Fibroblast of the aortic adventitia (primary cell): ENCODE results near the gene CXCR6. TPM values are rescaled to one million over a fixed set of nuclear protein-coding genes. Genes with fewer than 3 reads are reported as not detected.

ENCODE experiments used
- DNase-seq: peaks from one replicate; pipeline ENCODE4 v3.0.0-alpha.2; 2010; ENCODE audit warnings: low read depth
- H3K4me3 ChIP-seq: 2 replicates; pipeline ENCODE4 v1.5.1; 2011; ENCODE audit warnings: low read depth, mild to moderate bottlenecking, control low read depth, low read length, moderate library complexity
- total RNA-seq: library from RNA; depleted of rRNA; stranded (reverse); fragments of >200 nt; gene quantifications from 2 replicates; pipeline ENCODE4 v1.2.3, GENCODE V29; 2012; ENCODE audit warnings: low replicate concordance
- TF ChIP-seq, protein P1 (sequence below): IDR thresholded peaks from 2 replicates; pipeline ENCODE4 v1.5.1; 2011; ENCODE audit warnings: mild to moderate bottlenecking, low read length, control low read depth, inconsistent platforms; ENCODE audit not compliant: insufficient read depth

CXCR6 gene
- total RNA-seq, 1 donor: not detected

DNA sequence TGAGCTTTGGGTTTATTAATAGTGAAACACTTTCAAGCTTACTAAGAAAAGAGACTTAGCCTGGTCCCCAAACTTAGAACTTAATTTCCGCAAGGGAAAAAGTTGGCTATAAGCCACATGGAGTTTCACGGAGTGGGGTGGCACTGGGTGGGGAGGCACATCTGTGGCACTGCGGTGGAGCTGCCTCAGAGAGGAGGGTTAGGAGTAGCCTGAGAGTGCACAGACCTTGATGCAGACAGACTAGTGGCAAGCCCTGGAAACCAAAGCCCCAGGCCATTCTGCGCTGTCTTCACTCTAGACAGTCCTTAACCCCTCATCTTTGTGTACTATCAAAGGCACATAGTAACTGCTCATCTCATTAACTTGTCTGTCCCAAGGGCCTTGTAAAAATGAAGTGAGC is 22.0 kb downstream of the CXCR6 start:
- DNase-seq: no peak
- H3K4me3 ChIP-seq: no peak overlapping the region
- TF ChIP-seq, protein P1, sequence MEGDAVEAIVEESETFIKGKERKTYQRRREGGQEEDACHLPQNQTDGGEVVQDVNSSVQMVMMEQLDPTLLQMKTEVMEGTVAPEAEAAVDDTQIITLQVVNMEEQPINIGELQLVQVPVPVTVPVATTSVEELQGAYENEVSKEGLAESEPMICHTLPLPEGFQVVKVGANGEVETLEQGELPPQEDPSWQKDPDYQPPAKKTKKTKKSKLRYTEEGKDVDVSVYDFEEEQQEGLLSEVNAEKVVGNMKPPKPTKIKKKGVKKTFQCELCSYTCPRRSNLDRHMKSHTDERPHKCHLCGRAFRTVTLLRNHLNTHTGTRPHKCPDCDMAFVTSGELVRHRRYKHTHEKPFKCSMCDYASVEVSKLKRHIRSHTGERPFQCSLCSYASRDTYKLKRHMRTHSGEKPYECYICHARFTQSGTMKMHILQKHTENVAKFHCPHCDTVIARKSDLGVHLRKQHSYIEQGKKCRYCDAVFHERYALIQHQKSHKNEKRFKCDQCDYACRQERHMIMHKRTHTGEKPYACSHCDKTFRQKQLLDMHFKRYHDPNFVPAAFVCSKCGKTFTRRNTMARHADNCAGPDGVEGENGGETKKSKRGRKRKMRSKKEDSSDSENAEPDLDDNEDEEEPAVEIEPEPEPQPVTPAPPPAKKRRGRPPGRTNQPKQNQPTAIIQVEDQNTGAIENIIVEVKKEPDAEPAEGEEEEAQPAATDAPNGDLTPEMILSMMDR: no peak

DNA sequence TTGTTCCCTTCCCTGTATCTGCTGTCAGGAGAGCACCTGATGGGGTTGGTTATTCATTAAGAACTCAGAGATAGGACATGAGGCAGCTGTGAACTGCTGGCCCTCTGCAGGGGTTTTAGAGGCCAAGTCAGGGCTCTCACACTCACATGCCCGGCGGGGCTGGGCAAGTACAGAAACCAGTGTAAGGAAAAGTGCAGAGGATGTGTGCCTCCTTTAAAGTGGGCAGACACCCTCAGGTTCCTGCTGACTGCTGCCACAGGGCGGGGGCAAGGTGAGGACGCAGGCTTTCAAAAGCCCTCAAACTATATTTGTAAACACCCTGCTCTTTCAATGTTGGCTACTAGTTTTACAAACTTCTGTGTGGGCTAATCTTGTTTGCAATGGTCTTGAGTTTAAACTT is 22.4 kb downstream of the CXCR6 start:
- H3K4me3 ChIP-seq: no peak overlapping the region
- no peak for DNase-seq
- TF ChIP-seq, protein P1: no peak

DNA sequence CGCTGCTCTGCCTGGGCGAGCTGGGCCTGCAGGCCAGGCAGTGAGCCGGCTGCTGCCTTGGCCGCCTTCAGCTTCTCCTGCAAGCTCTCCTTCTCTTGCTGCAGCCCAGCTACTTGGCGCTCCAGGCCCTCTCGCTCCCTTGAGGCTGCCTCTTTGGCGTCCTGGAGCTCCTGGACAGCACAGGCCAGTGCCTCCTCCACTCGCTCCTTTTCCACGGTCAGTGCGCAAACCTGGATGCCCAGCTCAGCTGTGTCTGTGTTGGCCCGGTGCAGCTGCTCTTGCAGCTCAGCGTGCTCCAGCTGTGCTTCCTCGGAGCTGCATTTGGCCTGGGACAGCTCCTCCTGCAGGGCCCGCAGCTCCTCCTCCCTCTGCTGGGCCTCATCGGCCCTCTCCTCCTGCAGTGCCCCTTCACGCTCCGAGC is 23.1 kb downstream of the CXCR6 start:
- no peak for DNase-seq
- TF ChIP-seq, protein P1: no peak

DNA sequence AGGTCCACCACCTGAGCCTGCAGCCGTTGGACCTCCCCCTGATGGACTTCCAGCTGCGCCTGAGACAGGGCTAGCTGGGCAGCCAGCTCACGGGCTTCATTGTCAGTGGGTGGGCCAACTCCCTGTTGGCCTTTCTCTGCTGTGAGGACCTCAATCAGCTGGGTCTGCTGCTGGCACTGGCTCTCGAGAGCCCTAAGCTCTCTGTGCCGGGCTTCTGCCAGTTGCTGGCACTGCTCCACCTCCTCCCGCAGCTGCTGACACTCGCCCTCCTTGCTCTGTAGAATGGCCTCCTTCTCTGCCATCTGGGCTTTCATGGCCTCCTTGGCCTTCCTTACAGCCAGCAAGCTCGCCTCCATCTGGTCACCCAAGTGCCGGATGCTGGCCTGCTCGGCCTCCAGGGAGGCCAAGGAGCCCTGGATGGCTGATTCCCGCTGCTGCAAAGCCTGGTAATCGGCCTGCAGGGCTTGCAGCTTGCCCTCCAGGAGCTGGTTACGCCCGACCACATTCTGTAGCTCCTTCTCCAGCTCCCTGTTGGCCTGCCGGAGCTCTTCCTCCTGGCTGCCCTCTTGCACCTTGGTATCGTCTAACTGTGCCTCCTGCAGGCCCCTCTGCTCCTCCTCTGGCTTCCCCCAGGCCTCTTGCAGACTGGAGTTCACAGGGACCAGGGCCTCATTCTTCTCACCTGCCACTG is 23.8 kb downstream of the CXCR6 start:
- TF ChIP-seq, protein P1: no peak
- no peak overlapping the region for H3K4me3 ChIP-seq
- DNase-seq: no peak

More for the DNA sequence above, 23.1 kb downstream of the CXCR6 start:
- H3K4me3 ChIP-seq: no peak overlapping the region

DNA sequence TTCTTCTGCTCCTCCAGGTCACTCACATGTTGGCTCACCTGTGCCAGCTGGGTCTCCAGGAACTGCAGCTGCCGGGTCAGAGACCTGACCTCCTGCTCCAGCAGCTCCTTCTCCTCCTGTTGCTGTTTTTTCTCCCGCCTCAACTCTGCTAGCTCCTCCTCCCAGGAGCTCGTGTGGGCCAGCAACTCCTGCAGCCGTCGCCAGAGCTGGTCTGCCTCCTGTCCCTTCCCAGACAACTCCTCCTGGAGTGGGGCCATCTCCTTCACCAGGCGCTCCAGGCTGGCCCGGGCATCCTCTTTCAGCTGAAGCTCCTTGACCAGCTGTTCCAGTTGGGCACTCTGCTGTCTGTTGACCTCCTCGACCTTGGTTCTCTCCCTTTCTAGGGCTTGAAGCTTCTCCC is 24.5 kb downstream of the CXCR6 start:
- no peak for DNase-seq
- no peak overlapping the region for H3K4me3 ChIP-seq
- TF ChIP-seq, protein P1: no peak

DNA sequence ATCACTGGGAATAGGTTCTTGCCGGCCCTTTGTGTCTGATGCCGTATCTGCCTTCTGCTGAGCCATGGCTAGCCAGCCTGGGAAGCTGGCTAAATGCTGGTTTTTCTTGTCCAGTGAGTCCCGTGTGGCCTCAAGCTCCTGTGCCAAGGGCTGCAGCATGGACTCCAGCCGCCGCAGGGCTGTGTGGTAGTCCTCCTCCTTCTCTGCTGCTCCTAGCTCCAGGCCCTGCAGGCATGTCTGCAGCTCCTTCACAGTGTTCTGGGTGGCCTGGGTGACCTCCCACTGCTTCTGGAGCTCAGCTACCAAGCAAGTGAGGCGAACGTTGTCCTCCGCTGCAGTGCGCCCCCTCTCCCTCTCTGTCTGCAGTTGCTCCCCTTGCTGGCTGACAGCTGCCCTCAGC is 24.9 kb downstream of the CXCR6 start:
- TF ChIP-seq, protein P1: no peak
- H3K4me3 ChIP-seq: no peak overlapping the region
- no peak for DNase-seq

DNA sequence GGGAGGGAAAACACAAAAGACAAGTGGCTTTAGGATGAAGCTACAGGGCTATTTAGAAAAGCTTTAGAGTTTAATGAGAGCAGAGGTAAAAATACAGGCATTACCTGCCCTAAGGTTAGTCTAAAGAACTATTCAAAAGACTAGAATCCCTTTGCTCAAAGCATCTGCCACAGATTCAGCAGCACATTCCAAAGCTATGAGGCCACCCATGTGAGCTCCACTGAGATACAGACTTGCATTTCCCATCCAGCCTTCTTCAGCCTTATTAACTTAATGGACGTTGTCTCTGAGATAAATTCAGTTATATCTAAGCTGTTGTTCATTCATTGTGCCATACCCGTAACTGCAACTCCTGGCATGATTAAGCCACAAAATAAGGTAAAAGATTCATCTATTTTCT is 25.4 kb downstream of the CXCR6 start:
- H3K4me3 ChIP-seq: no peak overlapping the region
- TF ChIP-seq, protein P1: no peak
- DNase-seq: peak; percentile 64
